Activated effector memory CD4-positive, alpha-beta T cell treated with anti-CD3 and anti-CD28 coated beads, Interleukin-2, amount 50 U/mL, for 16 hours (primary cell): ENCODE results near the gene RHBDL1.
A peak's percentile ranks its signal among the peaks of the same experiment; 100 is the strongest.

Experiments used
- DNase-seq: peaks from one replicate; pipeline ENCODE4 v3.0.0-alpha.2; 2020

Gene RHBDL1

DNA sequence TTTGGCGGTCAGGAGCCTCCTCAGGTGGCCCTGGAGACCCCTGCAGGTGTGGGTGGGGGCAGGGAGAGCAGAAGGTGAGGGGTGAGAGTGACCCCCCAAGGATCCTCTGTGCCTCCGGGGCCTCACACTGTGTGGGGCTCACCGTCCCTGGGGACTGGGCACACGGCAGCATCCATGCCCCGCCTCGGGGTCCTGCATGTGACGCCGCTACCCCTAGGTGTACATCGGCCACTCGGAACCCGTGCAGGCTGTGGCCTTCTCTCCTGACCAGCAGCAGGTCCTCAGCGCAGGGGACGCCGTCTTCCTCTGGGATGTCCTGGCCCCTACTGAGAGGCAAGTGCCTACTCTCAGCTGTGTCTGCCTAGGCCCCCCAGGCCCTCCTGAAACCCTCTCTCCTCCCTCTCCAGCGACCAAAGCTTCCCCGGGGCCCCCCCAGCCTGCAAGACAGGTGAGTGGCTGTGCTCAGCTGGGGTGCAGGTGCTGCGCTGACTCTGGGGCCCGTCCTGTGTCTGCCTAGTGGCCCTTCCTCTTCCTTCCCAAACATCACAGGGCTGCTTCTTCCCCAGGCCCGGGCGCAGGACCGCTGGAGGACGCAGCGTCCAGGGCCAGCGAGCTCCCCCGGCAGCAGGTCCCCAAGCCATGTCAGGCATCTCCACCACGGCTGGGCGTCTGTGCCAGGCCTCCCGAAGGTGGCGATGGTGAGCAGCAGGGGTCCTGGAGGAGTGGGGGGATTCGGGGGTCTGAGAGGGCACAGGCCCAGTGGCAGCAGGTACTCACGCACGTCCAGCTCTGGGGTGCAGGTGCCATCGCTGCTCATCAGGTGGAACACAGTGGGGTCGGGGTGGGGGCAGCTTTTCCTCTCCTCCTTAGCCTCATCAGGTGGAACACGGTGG lies 16.5 kb upstream of the RHBDL1 start:
- DNase-seq: no peak

DNA sequence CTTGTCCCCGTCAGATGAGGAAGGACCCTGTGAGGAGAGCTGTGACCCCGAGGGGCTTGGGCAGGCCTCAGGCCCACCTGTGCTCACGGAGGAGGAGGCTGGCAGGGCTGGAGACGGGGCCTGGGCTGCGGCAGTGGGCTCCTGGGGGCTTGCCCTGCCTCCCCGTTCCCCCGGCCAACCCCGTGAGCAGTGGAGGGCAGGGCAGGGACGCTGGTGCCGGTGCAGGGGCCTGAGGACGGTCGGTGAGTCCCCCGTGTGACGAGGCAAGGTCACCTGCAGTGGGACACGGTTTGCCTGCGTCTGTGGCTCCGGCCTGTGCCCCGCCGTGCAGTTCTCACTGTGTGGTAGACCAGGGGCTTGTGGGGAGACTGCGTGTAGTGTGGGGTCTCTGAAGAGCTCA lies 15.9 kb upstream of the RHBDL1 start:
- DNase-seq: no peak

DNA sequence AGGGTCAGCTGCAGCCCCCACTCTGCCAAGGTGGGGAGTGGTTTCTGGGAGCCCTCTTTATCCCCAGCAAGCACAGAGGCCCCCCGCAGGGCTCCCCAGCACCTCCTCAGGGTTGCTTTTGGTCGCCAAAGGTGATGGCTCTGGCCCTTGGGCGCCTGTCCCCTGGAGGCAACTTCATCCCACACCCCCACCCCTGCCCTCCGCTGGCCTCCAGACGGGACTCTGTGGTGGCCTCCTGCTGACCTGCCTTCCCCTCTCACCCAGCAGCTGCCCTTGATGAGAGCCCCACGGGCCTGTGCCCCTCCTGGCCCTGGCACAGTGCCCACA lies 15.4 kb upstream of the RHBDL1 start:
- DNase-seq: no peak

DNA sequence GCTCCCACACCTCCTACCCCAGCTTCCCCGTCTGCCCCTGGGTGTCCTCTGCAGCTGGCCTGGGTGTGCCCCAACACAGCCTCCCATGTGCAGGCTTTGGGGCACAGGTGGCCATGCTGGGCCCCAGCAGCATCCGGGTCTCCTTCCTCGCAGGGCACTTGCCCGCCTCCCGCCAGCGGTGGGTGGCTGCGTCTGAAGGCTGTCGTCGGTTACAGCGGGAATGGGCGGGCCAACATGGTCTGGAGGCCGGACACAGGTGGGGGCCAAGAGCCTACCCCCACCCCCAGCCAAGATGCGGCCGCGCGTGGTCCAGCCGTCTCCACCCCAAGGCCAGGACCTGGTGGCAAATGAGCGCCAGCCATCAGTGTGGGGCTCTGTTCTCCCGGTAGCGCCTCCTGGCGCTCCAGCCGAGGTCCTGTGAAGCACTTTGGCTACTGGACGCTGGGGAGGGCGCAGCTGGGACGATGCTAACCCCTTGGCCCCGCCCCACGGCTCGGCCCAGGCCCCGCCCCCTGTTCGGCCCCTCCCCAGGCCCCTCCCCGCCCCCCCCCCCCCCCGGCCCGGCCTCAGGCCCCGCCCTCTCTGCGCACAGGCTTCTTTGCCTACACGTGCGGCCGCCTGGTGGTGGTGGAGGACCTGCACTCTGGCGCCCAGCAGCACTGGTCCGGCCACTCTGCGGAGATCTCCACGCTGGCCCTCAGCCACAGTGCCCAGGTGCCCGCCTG lies 14.8 kb upstream of the RHBDL1 start:
- DNase-seq: peak; percentile 87

DNA sequence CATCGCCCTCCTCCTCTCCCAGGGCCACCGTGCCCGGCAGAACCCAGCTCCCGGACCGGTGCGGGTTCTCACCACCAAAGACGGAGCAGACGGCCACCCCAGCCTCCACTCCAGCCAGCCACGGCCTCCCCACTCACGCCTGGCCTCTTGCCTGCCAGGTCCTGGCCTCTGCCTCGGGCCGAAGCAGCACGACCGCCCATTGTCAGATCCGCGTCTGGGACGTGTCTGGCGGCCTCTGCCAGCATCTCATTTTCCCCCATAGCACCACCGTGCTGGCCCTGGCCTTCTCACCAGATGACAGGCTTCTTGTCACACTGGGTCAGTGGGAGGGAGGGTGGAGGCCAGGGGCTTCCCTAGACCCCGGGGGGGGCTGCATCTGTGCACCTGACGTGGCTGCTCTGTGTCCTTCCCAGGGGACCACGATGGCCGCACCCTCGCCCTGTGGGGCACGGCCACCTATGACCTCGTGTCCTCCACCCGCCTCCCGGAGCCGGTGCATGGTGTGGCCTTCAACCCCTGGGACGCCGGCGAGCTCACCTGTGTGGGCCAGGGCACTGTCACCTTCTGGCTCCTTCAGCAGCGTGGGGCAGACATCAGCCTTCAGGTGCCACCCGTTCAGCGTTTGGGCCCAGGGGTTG lies 14.2 kb upstream of the RHBDL1 start:
- DNase-seq: no peak

DNA sequence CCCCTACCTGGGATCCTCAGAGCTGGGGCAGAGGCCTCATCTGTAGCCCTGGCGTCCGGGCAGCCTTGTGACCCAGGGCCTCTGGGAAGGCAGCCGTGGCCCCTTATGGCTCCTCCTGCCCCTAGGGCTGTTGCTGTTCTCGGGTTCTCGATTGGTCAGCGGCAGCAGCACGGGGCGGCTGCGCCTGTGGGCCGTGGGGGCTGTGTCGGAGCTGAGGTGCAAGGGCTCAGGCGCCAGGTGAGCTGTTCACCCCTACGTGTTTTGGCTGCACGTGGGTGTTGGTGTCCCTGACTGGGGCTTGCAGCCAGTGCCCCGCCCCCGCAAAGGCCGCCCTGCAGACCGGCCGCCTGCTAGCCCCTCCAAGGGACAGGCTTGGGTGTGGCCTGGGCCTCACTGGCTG lies 13.4 kb upstream of the RHBDL1 start:
- no peak for DNase-seq

DNA sequence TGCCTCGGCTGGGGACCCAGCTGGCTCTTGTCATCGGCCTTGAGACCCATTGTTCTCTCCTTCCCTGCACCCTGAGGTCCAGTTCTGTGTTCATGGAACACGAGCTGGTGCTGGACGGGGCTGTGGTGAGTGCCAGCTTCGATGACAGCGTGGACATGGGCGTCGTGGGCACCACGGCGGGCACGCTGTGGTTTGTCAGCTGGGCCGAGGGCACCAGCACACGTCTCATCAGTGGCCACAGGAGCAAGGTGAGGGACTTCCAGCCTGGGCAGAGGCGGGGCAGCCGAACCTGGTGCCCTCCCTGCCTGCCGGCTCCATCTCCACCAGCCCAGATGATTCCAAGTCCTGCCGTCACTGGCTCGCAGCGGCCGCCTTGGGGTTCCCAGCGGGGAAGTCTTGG lies 12.9 kb upstream of the RHBDL1 start:
- no peak for DNase-seq

DNA sequence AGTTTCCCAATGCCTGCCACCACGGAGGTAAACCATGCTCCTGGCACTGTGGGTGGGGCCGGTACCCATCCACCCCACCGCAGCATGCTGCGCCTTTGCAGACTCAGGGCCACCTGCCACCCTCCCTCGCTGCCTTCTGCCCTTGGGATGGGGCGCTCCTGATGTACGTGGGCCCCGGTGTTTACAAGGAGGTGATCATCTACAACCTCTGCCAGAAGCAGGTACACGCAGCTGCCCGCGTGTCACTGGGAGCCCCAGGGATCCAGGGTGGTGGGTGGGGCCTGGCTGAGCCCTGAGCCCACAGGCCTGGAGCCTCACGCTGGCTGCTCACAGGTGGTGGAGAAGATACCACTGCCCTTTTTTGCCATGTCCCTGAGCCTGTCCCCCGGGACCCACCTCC lies 8.9 kb upstream of the RHBDL1 start:
- no peak for DNase-seq

DNA sequence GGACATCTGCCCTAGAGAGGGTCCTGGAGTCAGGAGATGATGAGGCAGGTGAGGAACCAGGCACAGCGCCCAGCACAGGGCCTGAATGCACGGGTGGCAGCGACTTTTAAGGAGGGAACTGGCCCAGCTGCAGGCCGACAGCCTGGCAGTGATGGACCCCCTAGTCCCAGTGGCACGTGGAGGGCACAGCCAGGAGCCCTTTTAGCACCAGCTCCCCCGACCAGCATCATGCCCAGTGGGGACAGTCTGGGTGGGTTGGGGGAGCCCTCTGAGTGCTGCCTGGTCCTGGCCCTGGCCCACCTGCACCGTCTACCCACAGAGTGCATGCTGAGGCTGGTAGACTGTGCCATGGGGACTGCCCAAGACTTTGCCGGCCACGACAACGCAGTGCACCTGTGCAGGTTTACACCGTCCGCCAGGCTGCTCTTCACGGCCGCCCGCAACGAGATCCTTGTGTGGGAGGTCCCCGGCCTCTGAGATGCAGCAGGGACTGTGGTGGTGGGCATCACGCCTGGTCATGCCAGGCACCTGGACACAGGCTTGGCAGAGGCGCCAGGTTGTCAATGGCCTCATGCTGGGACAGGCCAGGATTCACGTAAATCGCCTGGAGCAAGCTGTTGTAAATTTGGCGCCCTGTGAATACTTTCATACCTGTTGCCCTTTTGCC lies 8.2 kb upstream of the RHBDL1 start:
- DNase-seq: no peak

DNA sequence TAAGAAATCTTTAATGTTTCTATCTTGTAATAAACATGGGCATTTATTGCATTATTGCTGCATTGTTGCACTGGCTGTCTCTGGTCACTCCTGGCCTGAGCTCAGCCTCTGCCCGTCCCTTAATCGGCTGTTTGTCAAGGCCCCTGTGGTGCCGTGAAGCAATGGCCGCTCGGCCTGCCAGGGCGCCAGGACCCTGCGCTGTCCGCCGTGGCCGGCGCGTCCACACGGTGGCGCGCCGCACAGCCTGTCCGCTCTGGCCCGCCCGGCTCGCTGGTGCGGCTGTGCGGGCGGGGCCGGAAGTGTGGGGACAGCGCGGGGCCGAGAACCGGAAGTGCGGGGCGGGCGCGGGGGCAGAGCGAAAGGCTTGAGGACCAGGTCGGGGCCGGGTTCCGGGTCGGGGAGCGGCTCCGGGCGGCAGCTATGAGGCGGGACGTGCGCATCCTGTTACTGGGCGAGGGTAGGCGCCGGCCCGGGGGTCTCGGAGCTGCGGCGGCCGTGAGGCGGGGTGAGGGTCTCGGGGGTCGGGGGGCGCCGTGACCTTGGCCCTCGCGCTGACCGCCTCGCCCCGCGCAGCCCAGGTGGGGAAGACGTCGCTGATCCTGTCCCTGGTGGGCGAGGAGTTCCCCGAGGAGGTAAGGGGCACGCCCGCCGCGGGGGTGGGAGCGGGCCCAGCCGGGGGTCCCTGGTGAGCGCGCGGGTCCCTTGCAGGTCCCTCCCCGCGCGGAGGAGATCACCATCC lies 7.5 kb upstream of the RHBDL1 start, which contains the start of gene RHOT2:
TSS of gene RHOT2 (plus strand) at position 353 of the 739 bp plus-strand sequence. CDS start at position 421, 68 bp downstream.
- DNase-seq: peak; percentile 97

DNA sequence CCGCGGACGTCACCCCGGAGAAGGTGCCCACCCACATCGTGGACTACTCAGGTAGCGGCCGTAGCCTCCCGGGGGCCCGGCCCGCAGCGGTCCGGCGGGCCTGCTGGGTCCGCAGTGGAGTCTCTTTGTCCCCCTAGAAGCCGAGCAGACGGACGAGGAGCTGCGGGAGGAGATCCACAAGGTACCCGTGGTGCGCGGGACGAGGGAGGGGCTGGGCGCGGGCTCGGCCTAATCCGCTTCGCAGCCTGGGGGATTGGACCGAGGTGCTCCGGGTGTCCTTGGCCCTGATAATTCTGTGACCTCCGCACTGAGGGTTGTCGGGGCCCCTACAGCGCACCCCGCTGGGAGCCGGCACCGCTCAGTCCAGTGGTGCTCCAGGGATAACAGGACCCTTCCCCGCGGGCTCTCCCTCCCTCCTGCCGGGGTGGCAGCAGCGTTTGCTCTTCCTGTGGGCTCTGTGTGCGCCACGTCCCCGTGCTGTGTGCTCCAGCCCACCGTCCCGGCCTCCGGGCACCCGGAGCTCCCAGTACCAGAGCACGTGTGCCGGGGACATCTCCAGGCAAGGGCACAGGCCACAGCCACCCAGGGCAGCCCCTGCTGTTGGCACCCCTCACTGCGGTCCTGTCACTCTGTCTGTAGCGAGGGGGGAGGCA lies 6.8 kb upstream of the RHBDL1 start:
- DNase-seq: peak; percentile 72

DNA sequence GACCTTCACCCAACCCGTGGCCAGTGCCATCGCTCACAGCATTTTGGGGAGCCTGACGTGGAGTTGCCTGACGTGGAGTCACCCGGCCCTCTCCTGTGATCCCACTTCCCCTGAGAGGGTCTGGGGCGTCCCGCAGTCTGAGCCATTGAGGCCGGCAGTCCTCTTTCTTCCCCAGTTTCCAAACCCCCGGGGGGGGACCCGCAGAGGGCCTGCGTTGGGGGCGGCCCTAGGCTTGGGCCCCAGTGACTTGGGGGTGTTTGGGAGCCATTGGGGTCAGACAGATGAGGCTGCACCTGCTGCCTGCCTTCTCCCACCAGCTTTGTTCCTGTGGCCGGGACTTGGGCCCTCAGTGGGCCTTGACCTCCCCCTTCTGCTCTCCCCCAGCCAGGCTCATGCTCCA lies 5.8 kb upstream of the RHBDL1 start:
- no peak for DNase-seq

DNA sequence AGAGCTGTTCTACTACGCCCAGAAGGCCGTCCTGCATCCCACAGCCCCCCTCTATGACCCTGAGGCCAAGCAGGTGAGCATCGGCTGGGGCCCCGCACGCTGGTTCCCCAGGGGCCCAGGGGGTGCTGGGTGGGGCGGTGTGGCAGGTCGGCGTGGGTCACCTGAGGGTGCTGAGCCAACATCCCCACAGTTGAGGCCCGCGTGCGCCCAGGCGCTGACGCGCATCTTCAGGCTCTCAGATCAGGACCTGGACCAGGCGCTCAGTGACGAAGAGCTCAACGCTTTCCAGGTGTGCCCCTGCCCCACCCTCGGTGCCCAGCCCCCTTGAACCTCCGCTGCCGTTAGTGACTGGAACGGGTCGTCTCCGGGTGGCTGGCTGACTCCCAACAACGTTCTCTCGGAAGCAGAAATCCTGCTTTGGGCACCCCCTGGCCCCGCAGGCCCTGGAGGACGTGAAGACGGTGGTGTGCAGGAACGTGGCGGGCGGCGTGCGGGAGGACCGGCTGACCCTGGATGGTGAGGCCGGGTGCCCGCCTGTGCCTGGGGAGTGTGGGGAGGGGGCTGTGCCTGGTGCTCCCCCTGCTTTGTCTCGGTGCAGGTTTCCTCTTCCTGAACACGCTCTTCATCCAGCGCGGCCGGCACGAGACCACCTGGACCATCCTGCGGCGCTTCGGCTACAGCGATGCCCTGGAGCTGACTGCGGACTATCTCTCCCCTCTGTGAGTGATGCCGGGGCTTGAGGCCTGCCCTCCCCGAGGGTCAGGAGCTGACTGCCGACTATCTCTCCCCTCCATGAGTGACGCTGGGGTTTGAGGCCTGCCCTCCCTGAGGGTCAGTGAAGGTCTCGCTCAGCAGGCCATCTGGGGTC lies 4.8 kb upstream of the RHBDL1 start:
- DNase-seq: no peak

DNA sequence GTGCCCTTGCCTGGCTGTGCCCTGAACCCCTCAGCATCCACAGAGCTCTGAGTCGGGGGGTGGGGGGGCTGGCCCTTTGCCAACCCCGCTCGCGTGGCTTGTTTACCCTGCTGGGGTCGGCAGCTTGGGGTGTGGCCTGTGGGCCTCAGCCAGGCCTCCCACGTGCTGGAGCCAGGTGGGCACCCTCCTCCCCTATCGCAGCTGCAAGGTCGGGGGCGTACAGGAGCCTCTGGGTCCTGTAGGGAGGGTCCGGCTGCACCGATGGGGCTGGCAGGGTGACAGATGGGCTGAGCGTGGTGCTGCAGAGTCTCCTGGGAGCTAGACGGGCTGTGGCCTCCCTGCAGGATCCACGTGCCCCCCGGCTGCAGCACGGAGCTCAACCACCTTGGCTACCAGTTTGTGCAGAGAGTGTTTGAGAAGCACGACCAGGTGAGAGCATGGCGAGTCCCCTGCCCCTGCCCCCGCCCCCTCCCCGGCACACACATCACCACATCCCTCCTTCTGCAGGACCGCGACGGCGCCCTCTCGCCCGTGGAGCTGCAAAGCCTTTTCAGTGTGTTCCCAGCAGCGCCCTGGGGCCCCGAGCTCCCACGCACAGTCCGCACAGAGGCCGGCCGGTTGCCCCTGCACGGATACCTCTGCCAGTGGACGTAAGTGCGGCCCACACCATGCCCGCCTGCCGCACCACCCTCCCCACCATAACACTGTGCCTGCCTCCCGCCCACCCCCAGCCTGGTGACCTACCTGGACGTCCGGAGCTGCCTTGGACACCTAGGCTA lies 3.9 kb upstream of the RHBDL1 start:
- no peak for DNase-seq

DNA sequence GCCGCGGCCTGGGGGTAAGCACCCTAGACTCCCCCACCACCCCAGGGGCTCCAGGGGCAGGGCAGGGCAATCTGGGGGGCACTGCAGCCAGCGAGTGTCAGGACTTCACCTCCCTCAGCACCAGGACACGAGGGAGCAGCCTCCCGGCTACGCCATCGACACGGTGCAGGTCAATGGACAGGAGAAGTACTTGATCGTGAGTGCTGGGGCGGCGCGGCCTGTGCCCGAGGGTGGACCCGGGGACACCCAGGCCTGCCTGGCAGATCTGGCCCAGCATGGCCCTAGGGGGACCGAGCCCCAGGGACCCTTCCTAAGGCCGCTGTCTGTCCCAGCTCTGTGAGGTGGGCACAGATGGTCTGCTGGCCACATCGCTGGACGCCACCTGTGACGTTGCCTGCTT lies 3.1 kb upstream of the RHBDL1 start:
- no peak for DNase-seq

DNA sequence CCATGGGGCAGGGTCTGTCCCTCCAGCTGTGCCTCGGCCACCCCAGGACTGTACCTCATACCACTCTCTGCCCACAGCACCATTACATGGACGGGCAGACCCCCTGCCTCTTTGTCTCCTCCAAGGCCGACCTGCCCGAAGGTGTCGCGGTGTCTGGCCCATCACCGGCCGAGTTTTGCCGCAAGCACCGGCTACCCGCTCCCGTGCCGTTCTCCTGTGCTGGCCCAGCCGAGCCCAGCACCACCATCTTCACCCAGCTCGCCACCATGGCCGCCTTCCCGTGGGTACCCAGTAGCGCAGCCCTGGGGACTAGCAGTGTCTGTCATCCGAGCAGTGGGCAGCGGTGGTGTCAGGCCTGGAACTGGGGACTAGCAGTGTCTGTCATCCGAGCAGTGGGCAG lies 2.6 kb upstream of the RHBDL1 start:
- DNase-seq: no peak

DNA sequence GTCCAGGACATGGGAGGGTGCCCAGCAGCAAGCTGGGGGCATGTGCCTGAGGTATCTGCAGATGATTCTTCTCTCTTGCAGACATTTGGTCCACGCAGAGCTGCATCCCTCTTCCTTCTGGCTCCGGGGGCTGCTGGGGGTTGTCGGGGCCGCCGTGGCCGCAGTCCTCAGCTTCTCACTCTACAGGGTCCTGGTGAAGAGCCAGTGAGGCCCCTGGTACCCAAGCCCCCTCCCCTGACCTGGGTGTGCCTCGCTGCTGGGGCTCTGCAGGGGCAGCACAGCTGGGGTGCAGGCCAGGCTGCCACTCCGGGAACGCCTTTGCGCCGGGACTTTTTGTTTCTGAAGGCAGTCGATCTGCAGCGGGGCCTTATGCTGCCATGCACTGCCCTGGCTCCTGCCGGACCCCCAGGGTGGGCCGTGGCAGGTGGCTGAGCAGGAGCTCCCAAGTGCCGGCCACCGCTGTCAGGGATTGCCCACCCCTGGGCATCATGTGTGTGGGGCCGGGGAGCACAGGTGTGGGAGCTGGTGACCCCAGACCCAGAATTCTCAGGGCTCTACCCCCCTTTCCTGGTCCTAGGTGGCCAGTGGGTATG lies 2.0 kb upstream of the RHBDL1 start:
- DNase-seq: no peak

DNA sequence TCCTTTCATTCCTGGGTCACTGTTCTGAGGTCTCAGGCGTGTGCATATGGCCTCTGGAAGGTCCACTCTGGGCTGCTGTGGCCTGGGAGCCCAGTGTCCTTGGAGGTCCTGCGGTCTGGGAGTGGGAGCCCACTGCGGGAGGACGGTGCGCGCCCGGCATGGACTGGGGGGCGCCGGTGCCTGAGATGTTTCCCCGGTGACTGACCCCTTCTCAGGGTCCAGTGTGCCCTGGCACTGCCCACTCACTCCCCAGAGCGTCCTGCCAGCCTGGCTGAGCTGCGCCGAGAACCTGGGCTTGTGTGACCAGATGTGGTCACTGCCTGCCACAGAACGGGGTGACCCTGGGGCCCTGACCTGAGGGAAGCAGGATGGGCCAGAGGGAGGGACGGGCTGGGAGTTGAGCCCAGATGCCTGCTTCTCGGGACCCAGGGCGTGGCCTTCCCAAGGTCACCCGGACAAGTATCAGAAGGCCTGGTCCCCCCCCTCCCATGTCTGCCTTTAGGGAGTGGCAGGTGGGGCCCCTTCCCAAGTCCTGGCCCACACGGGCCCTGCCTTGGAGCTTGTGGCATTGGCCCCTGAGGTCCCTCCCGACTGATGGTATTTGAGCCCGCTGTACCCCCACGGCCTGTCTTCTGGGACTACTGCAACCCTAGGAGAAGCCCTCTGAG lies 1.1 kb upstream of the RHBDL1 start:
- DNase-seq: no peak

DNA sequence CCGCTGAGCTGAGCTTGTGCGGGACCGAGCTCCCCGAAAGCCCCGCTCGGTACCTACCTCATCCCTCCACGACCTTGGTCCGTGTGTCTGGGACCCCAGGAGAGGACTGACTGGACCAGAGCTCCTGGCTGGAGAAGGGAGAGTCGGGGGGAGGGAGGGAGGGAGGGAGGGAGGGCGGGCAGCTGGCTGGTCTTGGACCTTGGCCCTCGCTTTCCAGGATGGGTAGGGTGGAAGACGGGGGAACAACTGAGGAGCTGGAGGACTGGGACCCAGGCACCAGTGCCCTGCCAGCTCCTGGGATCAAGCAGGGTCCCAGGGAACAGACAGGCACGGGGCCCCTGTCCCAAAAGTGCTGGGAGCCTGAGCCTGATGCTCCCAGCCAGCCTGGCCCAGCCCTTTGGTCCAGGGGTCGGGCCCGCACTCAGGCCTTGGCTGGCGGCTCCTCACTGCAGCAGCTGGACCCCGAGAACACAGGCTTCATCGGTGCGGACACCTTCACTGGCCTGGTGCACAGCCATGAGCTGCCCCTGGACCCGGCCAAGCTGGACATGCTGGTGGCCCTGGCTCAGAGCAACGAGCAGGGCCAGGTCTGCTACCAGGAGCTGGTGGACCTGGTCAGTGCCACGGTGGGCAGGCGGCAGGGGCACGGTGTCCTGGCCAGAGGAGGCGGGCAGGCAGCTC lies 553 bp downstream of the RHBDL1 start:
- no peak for DNase-seq
